Astrocyte of the cerebellum (primary cell): ENCODE data around the gene AUH.

ENCODE experiments used
- DNase-seq: peaks from one replicate; pipeline ENCODE4 v3.0.0-alpha.2; 2011; ENCODE audit warnings: low read depth
- H3K4me3 ChIP-seq: 2 replicates; pipeline ENCODE4 v1.5.1; 2011; ENCODE audit warnings: mild to moderate bottlenecking, low read depth, low read length, moderate library complexity
- in situ Hi-C: cut with HindIII; loops from 2 replicates; pipeline ENCODE4 v1.10.0; 2017; ENCODE audit warnings: low sequenced_read_pairs
- TF ChIP-seq, protein P1 (sequence below): IDR thresholded peaks from 2 replicates; pipeline ENCODE4 v1.5.1; 2012; ENCODE audit warnings: low read length, low read depth, moderate library complexity, mild to moderate bottlenecking; ENCODE audit errors: missing control alignments

AUH gene

DNA sequence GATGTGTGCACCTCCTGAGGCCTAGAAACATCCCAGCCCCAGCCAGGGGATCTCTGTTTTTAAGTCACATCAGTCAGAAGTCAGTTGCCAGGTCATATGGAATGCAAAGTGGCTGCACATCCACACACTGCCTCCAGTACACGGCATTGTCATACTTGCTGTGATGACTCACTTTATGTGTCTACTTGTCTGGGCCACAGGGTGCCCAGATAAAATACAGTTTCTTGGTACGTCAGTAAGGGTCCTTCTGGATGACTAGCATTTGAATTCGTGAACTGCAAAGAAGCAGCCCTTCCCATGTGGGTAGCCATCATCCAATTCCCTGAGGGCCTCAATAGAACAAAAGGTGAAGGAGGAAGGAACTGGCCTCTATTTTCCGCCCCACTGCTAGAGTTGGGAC lies 27.7 kb downstream of the AUH start:
- peak; percentile 1 for DNase-seq
- TF ChIP-seq, protein P1, sequence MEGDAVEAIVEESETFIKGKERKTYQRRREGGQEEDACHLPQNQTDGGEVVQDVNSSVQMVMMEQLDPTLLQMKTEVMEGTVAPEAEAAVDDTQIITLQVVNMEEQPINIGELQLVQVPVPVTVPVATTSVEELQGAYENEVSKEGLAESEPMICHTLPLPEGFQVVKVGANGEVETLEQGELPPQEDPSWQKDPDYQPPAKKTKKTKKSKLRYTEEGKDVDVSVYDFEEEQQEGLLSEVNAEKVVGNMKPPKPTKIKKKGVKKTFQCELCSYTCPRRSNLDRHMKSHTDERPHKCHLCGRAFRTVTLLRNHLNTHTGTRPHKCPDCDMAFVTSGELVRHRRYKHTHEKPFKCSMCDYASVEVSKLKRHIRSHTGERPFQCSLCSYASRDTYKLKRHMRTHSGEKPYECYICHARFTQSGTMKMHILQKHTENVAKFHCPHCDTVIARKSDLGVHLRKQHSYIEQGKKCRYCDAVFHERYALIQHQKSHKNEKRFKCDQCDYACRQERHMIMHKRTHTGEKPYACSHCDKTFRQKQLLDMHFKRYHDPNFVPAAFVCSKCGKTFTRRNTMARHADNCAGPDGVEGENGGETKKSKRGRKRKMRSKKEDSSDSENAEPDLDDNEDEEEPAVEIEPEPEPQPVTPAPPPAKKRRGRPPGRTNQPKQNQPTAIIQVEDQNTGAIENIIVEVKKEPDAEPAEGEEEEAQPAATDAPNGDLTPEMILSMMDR, result no peak
- H3K4me3 ChIP-seq, result no peak overlapping the region
- in situ Hi-C loops, result no loop called here

DNA sequence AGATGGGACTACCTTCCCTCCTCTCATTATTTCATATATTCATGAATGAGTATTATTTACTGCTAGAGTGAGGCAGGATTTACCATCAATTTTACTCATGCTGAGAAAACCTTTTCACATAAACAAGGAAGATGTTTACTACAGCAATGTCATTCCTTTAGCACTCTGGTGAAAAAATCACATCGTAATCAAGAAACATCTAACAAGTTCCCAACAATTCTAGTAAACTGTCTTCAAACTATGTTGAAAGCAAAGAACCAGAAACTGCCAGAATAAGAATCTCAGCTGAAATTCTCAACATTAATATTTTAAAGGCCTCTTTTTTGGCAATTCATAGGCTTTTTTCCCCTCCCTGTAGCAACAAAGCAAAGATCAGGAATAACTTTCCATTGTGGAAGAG lies 28.2 kb downstream of the AUH start:
- H3K4me3 ChIP-seq, result no peak overlapping the region
- DNase-seq, result no peak
- in situ Hi-C loops, result no loop called here
- TF ChIP-seq, protein P1, result no peak

DNA sequence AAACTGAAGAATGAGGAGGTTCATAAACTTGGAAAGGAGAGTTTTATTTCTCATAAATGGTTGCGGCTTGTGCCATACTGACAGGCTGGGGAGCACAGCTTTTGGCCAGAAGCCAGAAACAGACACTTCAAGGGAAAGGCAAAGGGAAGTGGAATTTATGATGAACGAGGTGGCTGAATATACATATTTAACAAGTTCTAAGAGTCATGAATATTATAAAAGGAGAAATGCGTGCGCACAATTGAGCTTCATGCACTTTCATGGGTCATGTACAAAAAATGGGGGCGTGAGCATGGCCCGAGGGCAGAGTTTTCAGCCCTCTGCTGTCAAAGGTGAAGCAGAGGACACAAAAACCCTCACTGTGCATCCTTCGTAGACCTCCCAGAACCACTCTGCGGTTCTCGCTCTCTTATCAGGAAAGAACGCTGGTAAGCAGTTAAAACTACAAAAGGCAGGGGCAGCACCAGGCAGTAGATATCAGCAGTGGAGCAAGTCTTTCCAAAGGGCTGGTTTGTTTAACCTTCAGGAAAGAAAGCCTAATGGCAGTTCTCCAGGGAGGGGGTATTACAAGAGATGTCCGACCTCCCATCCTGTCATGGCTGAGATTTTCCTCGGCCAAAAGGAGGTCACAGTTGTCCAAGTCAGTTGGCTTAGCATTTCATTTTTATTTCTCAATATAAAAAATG lies 29.0 kb downstream of the AUH start:
- DNase-seq, result no peak
- H3K4me3 ChIP-seq, result no peak overlapping the region
- in situ Hi-C loops, result no loop called here
- TF ChIP-seq, protein P1, result no peak

- TF ChIP-seq, protein P1, result no peak
- H3K4me3 ChIP-seq, result no peak overlapping the region
- no peak for DNase-seq
- in situ Hi-C loops, result no loop called here
Measured at GRCh38 chr9:91331849-91332248, 29.9 kb downstream of the AUH start.

- no peak overlapping the region for H3K4me3 ChIP-seq
- in situ Hi-C loops, result no loop called here
- TF ChIP-seq, protein P1, result no peak
- DNase-seq, result no peak
Measured at GRCh38 chr9:91328186-91328585, 33.5 kb downstream of the AUH start.

- no peak overlapping the region for H3K4me3 ChIP-seq
- no peak for DNase-seq
- in situ Hi-C loops, result no loop called here
- TF ChIP-seq, protein P1, result no peak
Measured at GRCh38 chr9:91321691-91322090, 40.0 kb downstream of the AUH start.

- no peak overlapping the region for H3K4me3 ChIP-seq
- no peak for DNase-seq
- in situ Hi-C loops, result no loop called here
- TF ChIP-seq, protein P1, result no peak
Measured at GRCh38 chr9:91320299-91320698, 41.4 kb downstream of the AUH start.
